Neural progenitor cell (in vitro differentiated cells): ENCODE measurements around the gene FAIM2.

ENCODE experiments used
- CTCF ChIP-seq: fragments of 200-600 bp; sonication (generic); IDR thresholded peaks from 2 replicates; pipeline ENCODE4 v1.5.1; 2017; ENCODE audit warnings: antibody characterized with exemption, mild to moderate bottlenecking
- EZH2phosphoT487 ChIP-seq: fragments of 200-600 bp; sonication (generic); IDR thresholded peaks from 2 replicates; pipeline ENCODE4 v1.6.1; 2017; ENCODE audit warnings: antibody characterized with exemption

GRCh38 chr12:49900371-49900770 lies 3.3 kb downstream of the FAIM2 start:
- TF ChIP-seq CTCF (no peak), EZH2phosphoT487 (no peak)
